Stimulated activated CD4-positive, alpha-beta T cell treated with anti-CD3 and anti-CD28 coated beads, Interleukin-4, amount 100 ng/mL, for 4 hours (primary cell): ENCODE measurements around the gene KLHL29.
"Not testable (repeated sequence)": the region's sequence is repeated elsewhere in the genome, so short reads cannot be mapped to it uniquely, and the experiment has no call there.

Experiments used
- DNase-seq, 2 experiments: peaks; one replicate each; pipeline ENCODE4 v3.0.0-alpha.2; 2020

Gene KLHL29

DNA sequence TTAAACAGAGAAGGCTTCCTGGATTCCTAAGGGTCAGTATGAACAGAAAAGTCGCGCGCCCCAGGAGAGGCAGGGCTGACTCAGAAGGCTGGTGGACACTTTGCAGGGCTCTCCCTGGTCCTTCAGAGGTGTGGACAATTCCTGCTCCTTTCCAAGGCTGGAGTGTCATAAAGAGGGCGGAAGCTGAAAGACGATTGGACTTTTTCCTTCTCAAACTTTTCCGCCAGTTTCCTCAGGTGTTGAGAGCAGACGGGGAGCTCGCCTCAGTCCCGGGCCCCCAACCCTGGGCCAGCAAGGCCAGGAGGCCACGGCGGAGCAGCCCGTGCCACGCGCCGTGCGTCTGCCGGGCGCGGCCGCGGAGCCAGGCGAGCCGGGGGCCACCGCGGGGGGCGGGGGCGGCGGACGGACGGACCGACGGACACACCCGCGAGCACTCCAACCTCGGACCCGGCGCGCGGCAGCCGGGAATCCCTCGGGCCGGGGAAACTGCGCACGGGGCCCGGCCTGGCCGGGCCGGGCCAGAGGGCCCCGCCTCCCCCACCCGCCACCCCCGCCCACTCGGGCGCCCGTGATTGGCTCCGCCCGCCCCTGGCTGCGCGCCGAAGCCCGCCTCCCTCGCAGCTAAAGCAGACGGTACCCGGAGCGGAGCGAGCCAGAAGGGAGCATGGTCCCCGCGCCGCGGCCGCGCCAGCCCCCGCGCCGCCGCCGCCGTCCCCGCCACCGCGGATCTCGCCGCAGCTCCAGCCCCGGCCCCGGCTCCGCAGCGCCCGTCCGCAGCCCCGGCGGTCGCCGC is at the start of gene KLHL29:
KLHL29 (plus strand) TSS at position 629 of the 793 bp plus-strand sequence. CDS start 177,018 bp downstream, outside the sequence.
- DNase-seq: peak; percentile 76 to 78

DNA sequence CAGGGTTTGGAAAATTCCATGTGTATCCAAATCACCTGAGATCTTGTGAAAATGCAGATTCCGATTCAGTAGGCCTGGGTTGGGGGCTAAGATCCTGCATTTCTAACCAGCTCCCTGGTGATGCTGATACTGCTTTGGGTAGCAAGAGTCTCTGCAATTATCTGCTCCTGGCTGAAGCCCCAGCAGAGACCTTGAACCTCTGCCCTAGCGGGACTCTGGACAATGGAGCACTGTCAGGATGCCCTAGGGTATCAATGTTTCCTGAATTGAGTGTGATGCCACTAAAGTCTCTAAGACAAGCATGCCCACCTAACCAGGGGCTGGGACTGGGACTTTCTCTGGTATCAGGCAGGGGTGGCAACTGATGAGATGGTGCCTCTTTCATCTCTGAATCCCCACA is 49.4 kb upstream of the KLHL29 start:
- DNase-seq: no peak

DNA sequence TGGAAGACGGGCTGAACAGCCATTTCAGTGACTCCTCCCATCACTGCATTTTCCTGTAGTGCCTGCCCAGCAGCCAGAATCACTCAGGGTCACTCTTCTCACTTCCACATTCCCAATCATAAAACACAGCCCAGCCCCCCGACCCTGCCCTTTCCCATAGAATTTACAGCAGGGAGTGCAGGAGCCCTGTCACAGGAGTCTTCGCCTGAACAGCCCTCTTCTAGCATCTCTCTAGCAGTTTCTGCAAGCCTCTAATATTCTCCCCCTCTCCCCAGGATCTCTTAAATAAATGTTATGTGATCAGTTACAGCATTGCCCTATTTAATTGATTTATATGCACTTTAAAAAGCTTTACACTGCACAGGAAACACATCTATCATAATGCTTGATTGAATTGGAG is 42.9 kb upstream of the KLHL29 start:
- DNase-seq: no peak

DNA sequence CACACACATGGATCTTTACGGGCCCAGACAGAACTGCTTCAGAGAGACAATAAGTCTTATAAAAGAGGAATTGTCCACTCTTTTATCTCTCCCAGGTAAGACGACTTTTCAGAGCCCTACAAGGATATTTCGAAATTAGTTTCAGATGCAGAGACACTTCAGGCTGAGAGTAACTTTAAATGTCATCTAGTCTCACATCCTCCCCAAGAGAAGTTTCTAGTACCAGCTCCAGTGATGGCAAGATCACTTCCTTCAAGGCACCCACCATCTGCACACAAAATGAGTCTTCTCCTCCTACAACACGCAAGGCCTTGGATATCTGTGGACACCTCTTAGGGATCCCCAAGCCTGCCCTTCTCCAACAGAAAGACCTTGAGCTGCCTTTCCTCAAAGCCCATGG is 39.0 kb upstream of the KLHL29 start:
- DNase-seq: no peak

DNA sequence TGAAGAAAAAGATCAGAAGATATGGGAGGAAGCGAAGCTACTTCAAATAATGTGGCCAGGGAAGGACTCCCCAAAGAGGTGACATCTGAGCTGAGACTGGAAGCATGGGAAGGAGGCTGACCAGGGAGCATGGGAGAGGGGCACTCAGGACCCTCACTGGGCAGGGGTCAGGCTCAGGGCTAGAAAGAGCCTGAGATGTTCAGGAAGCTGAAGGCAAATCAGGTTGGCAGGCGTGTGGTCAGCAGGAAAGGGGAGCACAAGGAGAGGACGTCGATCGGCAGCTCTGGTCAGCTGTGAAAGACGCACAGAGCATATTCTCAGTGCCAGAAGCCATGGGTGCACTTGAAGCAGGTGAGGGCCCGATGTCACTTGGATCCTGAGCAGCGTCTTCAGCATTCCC is 38.2 kb upstream of the KLHL29 start:
- DNase-seq: no peak

DNA sequence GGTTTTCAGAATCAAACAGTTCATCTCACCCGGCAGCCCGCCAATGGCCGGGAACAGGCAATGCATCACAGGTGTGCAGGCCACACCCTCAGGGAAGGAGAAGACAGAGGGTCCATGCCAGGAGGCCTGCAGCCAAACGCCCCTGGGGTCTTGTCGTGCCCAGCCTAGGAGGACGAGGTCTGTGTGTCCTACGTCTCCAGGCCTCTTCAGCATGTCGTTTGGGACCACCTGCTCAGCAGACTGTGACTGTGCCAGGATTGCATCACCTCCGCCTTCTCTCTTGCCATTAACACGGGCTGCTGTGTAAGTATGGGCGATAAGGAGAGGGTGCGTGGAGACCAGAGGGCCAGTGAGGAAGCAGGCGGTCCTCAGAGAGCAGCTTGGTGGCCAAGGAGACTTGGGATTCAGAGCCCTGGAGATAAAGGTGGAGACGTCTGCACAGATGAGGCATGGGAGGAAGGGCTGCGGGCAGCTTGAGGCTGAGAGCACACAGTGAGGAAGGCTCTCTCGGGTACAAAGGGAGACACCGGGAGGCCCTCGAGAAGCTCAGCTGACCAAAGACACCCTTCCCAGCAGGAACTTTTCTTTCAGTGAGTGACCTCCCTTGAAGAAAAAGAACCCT is 37.4 kb upstream of the KLHL29 start:
- DNase-seq: no peak

DNA sequence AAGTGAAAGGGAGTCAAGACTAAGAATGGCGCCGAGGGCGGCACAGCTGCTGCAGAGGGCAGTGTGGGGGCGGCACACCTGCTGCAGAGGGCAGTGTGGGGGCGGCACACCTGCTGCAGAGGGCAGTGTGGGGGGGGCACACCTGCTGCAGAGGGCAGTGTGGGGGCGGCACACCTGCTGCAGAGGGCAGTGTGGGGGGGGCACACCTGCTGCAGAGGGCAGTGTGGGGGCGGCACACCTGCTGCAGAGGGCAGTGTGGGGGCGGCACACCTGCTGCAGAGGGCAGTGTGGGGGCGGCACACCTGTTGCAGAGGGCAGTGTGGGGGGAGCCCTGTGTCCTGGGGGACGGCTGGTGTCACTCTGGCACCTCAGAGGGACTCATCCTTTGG is 36.9 kb upstream of the KLHL29 start:
- not testable (repeated sequence) for DNase-seq

DNA sequence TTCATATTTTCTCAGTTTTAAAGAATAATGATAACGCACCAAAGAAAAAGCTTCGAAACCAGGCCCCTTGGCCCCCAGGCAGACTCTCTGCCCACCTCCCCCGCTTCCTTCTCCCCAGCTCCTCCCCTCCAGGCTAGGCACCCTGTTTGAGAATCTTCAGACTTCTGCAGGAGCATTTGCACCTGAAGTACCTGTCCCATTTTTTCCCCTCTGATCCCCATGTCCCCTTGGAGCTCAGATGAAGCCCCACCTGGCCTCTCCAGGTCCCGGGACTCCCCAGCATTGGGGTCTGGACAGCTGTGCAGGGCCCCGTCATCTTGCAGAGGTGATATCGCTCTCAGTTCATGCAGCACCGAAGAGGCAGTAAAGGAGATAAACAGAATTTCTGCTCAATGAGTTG is 35.5 kb upstream of the KLHL29 start:
- no peak for DNase-seq

DNA sequence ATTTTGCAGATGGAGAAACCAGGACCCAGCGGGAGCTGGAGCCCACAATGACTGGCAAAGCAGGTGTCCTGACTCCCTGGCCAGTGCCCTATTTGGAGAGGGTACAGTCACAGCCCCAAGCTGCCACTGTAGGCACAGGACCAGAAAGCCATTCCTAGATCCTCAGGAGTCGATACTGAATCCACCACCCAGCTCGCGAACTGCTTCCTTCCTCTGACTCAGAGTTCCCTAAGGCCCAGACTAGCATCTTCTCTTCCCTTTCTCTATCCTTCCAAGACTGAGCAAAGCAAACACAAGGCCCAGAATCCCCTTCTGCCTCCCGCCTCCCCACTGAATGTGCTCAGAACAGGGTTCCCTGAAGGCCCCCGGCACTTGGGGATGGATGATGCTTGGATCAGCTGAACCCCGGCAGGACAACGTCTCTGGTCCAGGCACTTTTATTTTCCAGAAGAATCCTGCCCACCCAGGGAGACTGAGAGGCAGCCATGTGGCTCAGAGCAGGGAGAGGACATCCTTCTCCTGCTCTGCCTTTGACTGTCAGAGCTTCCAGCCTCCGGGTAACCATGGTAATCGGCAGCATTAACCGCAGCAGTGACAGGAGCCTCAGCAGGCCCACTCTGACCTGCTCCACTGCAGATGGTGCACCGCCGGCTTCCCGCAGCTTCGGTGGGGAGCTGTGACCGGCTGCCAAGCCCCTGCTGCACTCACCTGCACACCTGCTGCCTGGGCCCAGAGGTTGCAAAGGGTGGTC is 34.8 kb upstream of the KLHL29 start:
- DNase-seq: no peak

DNA sequence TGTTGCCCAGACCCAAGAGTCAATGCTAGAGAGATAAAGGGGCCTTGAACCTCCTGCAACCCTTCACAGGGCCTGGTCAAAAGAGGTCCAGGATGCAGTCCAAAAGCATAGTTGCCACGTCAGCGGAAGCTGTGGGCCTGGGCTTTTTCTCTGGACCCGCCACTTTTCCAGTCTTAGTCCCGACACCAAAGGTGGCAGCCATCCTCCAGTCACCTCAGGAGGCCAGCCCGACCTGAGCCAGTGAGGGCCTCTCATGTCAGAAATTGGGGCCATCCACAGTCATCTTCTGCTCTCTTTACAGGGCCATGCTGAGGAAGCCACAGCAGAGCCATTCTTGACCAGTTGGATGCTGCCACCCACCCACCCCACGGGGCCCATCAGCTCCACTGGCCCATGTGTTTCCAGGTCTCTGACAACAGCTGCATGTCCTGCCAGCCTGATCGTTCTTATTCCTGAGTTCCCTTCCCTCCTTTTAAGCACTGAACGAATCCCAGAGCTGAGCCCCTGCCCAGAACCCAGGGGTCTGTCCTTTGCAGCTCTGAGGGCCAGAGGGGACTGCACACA is 34.1 kb upstream of the KLHL29 start:
- no peak for DNase-seq

DNA sequence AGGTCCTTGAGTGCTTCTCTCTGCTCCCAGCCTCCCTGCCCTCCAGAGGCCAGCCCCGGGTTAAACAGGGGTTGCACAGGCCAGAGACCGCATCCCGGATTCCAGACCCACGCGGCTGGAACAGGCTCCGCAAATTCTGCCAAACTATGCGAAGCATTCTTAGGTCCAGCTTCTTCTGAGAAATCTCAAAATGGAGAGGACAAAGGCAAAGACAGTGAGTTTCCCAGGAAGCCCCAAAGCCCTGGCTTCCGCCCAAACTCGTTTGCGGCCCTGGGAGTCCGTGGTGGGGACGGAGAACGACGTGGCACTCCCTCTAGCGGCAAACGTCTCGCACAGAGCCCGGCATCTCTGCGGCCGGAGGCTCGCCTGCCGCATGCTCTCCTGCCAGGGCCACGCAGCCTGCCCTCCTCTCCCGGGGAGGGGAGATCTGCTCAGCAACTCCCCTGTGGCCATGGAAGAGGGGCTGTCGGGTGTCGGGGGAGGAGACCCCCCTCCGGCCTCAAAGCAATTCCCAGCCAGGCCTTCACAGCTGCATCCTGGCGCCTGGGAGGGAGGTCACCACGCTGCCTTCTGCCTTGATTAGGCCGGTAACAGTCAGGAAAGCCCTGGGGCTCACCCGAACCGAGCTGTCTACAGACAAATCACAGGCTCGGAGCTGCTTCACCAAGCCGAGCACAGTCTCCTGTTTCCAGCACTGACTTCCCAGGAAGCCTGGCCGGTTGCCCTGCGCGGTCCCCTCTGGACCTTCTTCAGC is 33.4 kb upstream of the KLHL29 start:
- peak; percentile 31 to 58 for DNase-seq

DNA sequence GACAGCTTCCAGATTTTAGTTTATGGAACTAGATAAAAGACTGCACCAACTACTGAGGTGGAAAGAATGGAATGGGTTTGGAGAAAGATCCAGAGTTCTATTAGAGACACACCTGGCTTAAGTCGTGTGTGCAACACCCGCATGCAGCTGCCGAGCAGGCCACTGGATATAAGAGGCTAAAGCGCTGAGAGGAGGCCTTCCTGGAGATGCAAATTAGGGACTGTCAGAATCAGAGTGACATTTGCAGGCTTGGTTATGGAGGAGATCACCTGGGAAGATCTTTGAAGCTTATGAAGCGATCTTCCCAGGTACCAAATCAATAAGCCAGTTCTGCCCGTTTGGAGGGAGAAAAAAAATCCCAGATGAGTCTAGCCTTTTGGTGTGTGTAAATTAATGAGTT is 30.4 kb upstream of the KLHL29 start:
- no peak for DNase-seq

DNA sequence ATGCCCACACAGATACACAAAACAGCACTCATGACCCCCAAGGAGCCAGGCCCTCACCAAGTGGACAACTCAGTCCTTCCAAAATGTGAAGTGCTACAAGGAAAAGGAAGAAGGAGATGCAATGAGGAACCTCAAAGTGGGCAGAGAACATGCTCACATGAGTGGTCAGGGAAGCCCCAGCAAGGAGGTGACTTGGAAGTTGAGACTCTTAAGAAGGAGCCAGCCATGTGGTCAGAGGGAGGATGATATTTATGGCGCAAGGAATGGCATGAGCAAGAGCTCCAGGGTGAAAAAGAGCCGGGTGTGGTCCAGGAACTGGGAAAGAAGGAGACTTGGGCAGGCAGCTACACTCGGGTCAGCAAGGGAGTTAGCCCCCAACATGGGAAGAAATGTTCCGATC is 30.0 kb upstream of the KLHL29 start:
- no peak for DNase-seq

DNA sequence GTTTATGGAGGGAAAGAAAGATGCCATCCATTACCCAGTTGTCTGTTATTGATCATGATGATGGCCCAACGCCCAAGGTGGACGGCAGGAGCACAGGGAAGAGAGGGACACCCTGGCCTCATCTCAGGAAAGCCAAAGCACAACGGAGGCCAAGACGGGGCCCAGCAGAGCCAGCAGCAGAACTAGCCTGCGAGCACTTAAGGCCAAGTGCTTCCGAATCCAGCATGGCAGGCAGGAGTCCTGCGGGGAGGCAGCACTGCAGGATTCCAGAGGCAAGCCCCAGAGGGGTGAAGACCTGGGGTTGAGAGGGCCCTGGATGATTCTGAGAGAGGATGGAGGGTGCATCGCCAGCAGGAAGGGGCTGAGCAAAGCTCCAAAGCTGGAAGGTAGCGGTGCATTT is 28.3 kb upstream of the KLHL29 start:
- DNase-seq: no peak

DNA sequence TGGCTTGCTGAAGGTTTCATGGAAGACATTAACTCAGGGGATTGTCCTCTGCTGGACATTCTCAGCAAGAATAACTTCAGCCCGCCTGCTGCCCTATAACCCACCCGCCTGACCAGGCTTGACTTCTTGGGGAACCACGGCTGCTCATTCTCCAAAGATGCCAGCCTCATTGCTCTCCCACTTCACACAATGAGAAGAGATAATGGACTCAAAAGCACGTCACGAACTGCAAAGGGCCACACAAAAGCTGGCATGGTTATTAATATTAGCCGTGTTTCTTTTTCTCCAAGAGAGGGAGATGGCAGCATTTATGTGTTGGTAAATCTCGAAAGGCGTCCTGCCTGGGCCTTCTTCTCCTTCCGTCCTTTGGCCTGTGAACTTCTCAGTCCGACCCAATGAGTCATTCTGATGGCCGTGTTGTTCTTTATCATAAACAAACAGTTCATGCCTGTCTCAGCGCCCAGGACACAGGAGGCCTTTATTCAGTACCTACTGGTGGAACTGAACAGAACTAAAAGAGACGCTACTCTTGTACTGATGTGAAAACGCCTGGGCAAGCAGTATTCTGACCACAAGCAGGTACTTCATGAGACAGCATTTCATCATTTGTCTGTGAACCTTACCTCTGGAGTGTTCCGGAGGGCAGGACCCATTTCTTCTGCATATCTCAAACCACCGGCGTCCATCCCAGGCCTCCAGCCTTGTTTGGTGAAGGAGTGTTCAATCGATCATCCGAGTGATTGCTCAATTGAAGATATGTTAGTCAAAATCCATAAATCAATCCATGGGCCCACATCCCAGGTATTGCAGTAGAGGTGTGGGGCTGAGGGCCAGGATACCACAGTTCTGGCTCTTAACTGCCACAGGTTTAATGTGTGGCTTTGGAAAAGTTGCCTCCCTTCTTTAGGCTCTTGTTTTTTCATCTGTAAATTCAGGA is 25.1 kb upstream of the KLHL29 start:
- no peak for DNase-seq

DNA sequence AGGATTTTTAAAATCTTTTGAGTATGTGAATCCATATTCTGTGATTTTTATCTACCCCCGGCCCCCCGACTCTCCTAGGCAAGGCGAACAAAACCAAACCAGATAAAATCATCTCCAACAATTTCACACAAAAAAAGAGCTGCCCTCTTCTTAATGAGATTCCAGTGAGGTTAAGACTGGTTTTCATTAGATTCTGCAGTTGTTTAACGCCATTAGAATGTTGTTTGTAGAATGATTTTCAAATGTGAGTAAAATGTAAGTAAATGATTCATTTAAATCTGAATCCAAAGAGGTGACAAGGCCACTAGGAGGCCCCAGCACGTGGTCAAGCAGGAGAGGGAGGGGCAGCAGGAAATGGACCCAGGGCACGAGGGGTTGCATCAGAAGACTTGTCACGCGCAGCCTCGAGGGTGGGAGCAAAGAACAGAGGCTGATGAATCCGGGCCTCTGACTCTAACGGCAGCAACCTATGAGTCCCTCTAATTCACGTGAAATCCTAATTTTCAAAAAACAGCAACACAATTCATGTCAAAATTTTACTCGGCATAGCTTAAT is 24.3 kb upstream of the KLHL29 start:
- no peak for DNase-seq

DNA sequence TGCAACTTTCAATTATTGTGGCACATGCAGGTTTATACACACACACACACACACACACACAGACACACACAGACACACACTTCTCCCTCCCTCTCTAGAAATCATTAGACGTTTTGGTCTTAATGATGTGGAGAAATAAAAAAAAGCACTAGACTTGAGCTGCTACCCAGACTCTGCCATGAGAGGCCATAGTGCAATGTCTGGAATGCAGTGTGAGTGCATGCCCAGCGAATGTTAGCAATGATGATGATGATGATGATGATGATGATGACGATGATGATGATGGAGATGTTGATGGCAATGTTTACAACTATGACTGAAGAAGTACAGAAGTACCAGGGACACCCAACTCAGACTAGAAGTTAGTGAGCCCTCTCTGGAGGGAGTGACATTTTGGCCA is 23.8 kb upstream of the KLHL29 start:
- no peak for DNase-seq

DNA sequence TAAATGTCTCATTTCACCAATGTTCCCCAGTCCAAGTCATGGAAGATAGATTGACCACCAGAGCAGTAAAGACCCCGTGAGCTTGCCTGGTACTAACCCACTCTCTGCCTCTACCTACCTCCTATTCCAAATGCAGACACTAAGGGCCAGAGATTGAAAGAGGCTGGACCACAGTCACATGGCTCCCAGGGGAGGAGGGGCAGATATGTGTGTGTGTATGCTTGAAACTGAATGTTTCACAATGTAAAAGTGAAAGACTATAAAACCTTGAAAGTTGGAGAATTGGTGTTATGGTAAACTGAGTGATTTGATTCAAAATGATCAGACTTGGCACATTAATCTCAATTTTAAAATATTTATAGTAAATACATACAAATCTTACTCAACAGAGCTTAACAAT is 21.7 kb upstream of the KLHL29 start:
- no peak for DNase-seq

DNA sequence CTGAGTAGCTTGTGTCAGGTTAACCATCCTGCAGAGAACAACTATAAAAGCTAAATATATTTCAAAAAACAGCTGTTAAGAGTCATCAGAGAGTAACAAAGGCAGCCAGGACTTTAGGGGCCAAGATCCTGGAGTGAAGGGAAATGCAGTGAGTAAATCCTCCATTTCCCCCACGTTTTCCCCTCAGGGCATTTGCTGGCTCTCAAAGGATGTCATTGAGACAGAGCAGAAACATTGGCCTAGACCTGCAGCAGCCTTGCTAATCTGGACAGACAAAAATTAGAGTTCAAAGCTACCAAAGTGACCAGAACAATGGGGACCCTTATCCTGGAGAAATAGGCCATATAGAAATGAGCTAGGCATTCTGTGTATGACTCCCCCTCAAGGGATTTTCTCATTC is 21.1 kb upstream of the KLHL29 start:
- no peak for DNase-seq

DNA sequence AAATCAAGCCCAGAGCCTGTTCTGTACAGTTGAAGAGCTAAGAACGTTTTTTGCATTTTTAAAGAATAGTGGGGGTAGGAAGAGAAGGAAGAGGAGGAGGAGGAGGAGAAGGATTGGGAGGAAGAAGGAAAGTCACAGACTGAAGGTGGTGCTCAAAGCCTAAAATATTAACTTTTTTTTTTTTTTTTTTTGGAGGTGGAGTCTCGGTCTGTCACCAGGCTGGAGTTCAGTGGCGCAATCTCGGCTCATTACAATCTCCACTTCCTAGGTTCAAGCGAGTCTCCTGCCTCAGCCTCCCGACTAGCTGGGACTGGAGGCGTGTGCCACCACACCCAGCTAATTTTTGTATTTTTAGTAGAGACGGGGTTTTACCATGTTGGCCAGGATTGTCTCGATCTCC is 18.3 kb upstream of the KLHL29 start:
- DNase-seq: no peak

DNA sequence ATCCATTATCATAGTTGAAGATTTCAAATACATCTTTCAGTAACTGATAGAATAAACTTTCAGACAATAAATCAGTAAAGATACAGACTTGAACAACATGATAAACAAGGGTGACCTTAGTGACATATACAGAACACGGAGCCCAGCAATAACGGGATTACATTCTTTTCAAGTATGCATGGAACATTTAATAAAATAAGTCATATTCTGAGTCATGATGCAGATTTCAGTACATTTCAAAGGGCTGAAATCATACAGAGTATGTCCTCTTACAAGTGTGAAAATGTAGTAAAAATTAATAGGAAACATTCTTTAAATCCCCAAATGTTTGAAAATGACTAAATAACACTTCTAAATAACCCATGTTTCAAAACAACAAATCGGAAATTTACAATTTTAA is 17.2 kb upstream of the KLHL29 start:
- no peak for DNase-seq
